K562 (cell line): ENCODE data around the gene DYNLT2B. TPM values are rescaled to one million over a fixed set of nuclear protein-coding genes. Genes with fewer than 3 reads are reported as not detected.

Source experiments
- ATAC-seq: fragments of 200-7000 bp; cut with Tn5 transposase; 3 replicates; pipeline ENCODE4 v1.9.1; 2020; ENCODE audit warnings: moderate library complexity
- Bru-seq: library from RNA; stranded (reverse); fragments of 400-500 nt; gene quantifications from one replicate; lab custom pipeline; 2021; lab: Mats Ljungman, UMichigan
- BruChase-seq, 2 experiments: library from RNA; stranded (reverse); fragments of 400-500 nt; gene quantifications; one replicate each; lab custom pipeline; 2021; lab: Mats Ljungman, UMichigan
- BruUV-seq: library from RNA; stranded (reverse); fragments of 400-500 nt; replicated peaks from 2 replicates; lab custom pipeline; 2021; lab: Mats Ljungman, UMichigan
- CTCF ChIA-PET: fragments of 300-600 bp; formaldehyde crosslinking; extraction: SDS; loops from one replicate; lab custom pipeline; 2021; ENCODE audit warnings: low intra/inter-chr PET ratio; lab: Yijun Ruan, JAX
- POLR2A ChIA-PET: fragments of 300-600, 350-650 bp; sonication (Branson Sonifier 250); formaldehyde crosslinking; extraction: SDS; loops from one replicate; lab custom pipeline; 2021; ENCODE audit warnings: antibody characterized with exemption, inconsistent platforms; lab: Yijun Ruan, JAX
- DNase-seq, 4 experiments: peaks; one replicate each; pipeline versions ENCODE4 v3.0.0 to v3.0.0-alpha.2; 2011 to 2018; ENCODE audit warnings: low spot score in 3 of 4, mixed read lengths in 3 of 4; ENCODE audit errors: extremely low read depth in 1 of 4
- FAIRE-seq: peaks from 2 replicates; lab custom pipeline; 2011; peaks lifted over from hg19 to GRCh38; lab: Jason Lieb, UNC
- H2AFZ ChIP-seq: 2 replicates; pipeline ENCODE4 v1.6.0; 2011; ENCODE audit warnings: low read depth, low read length, control low read depth, inconsistent platforms
- H3K27ac ChIP-seq: fragments of 200-600 bp; 3 replicates; pipeline ENCODE4 v1.8.0; 2011; ENCODE audit warnings: low read depth, mild to moderate bottlenecking, control low read depth, inconsistent platforms, low read length, moderate library complexity, mixed read lengths; ENCODE audit errors: extremely low read depth
- H3K27me3 ChIP-seq, 2 experiments: fragments of 300-600 bp in 1 of 2; 2 replicates in 1 of 2; 3 replicates in 1 of 2; pipeline versions ENCODE4 v1.6.0 to v1.8.0; 2011; ENCODE audit warnings: inconsistent platforms in 2 of 2, low read length in 2 of 2, mild to moderate bottlenecking in 1 of 2, mixed read lengths in 1 of 2, moderate library complexity in 1 of 2; ENCODE audit not compliant: control insufficient read depth in 2 of 2, insufficient read depth in 2 of 2
- H3K36me3 ChIP-seq: fragments of 300-600 bp; 3 replicates; pipeline ENCODE4 v1.8.0; 2011; ENCODE audit warnings: mild to moderate bottlenecking, low read length, inconsistent platforms; ENCODE audit not compliant: control insufficient read depth, insufficient read depth
- H3K4me1 ChIP-seq, 2 experiments: fragments of 200-600 bp in 1 of 2; replicated peaks in 1 of 2; 2 replicates in 1 of 2; 3 replicates in 1 of 2; pipeline versions ENCODE4 v1.5.1 to v1.8.0; 2011; ENCODE audit warnings: inconsistent platforms in 2 of 2, low read length in 2 of 2, mild to moderate bottlenecking in 1 of 2, mixed read lengths in 1 of 2, moderate library complexity in 1 of 2; ENCODE audit not compliant: control insufficient read depth in 2 of 2, insufficient read depth in 2 of 2
- H3K4me2 ChIP-seq: 2 replicates; pipeline ENCODE4 v1.6.1; 2011; ENCODE audit warnings: low read length, control low read depth, inconsistent platforms, mixed read lengths; ENCODE audit not compliant: insufficient read depth
- H3K4me3 ChIP-seq: fragments of 200-600 bp; sonication (generic), shearing (Covaris generic); 2 replicates; pipeline ENCODE4 v1.5.1; 2016; ENCODE audit warnings: control low read depth, inconsistent platforms
- H3K79me2 ChIP-seq: fragments of 200-600 bp; 3 replicates; pipeline ENCODE4 v1.8.0; 2011; ENCODE audit warnings: low read length, inconsistent platforms; ENCODE audit not compliant: control insufficient read depth, insufficient read depth
- H3K9ac ChIP-seq, 2 experiments: 2 replicates each; pipeline versions ENCODE4 v1.6.0 to v1.6.1; 2011; ENCODE audit warnings: low read depth in 2 of 2, low read length in 2 of 2, control low read depth in 1 of 2, inconsistent platforms in 1 of 2, mild to moderate bottlenecking in 1 of 2, mixed read lengths in 1 of 2; ENCODE audit not compliant: insufficient read depth in 1 of 2
- H3K9me1 ChIP-seq: one replicate; pipeline ENCODE4 v1.6.0; 2011; ENCODE audit warnings: inconsistent platforms, mild to moderate bottlenecking, low read length, moderate library complexity; ENCODE audit not compliant: control insufficient read depth, insufficient read depth
- H3K9me3 ChIP-seq: replicated peaks from 2 replicates; pipeline ENCODE4 v1.5.1; 2011; ENCODE audit warnings: low read depth, low read length, inconsistent platforms; ENCODE audit not compliant: control insufficient read depth, insufficient read depth
- H4K20me1 ChIP-seq: replicated peaks from 2 replicates; pipeline ENCODE4 v1.6.1; 2011; ENCODE audit warnings: low read length, inconsistent platforms, mixed read lengths; ENCODE audit not compliant: control insufficient read depth, insufficient read depth
- ARID3A ChIP-seq: IDR thresholded peaks from 2 replicates; pipeline ENCODE4 v1.6.1; 2012; ENCODE audit warnings: low read depth, low read length, improper control_type of control experiment, borderline replicate concordance
- ATF7 ChIP-seq: fragments of 450-650 bp; IDR thresholded peaks from 2 replicates; pipeline ENCODE4 v1.7.1; 2014; ENCODE audit warnings: mild to moderate bottlenecking, moderate library complexity
- DACH1 ChIP-seq: fragments of 450-650 bp; IDR thresholded peaks from 2 replicates; pipeline ENCODE4 v1.6.1; 2018; ENCODE audit not compliant: partially characterized antibody
- ETV6 ChIP-seq, 3 experiments: fragments of 150-350 bp in 1 of 3; sonication (generic) in 1 of 3; formaldehyde crosslinking in 1 of 3; IDR thresholded peaks; 2 replicates each; pipeline versions ENCODE4 v1.6.1 to v1.8.0; 2014 to 2022; ENCODE audit warnings: borderline replicate concordance in 2 of 3, low read depth in 2 of 3, antibody characterized with exemption in 1 of 3, low read length in 1 of 3, mild to moderate bottlenecking in 1 of 3, missing genetic modification reagents in 1 of 3
- GTF2E2 ChIP-seq: fragments of 200-800 bp; sonication (Bioruptor generic); IDR thresholded peaks from 2 replicates; pipeline ENCODE4 v1.6.1; 2016; ENCODE audit warnings: missing genetic modification characterization, missing compliant biosample characterization
- MEF2A ChIP-seq: IDR thresholded peaks from 2 replicates; pipeline ENCODE4 v1.6.1; 2011; ENCODE audit warnings: low read depth, mild to moderate bottlenecking, low read length, moderate library complexity; ENCODE audit not compliant: control insufficient read depth
- NRF1 ChIP-seq, 2 experiments: fragments of 450-650 bp; IDR thresholded peaks in 1 of 2; conservative IDR thresholded peaks in 1 of 2; 2 replicates each; pipeline ENCODE4 v1.6.1; 2014; ENCODE audit warnings: mild to moderate bottlenecking in 2 of 2
- RBM25 ChIP-seq: fragments of 200-400 bp; formaldehyde crosslinking; IDR thresholded peaks from 2 replicates; pipeline ENCODE4 v1.6.1; 2018; ENCODE audit warnings: low read length, low read depth, moderate library complexity; ENCODE audit not compliant: severe bottlenecking
- STAG1 ChIP-seq: sonication (generic); formaldehyde crosslinking; IDR thresholded peaks from 2 replicates; pipeline ENCODE4 v1.5.0; 2020; ENCODE audit warnings: missing genetic modification reagents, borderline replicate concordance
- TRIM28 ChIP-seq: fragments of 450-650 bp; IDR thresholded peaks from 2 replicates; pipeline ENCODE4 v1.6.1; 2017
- ZBTB9 ChIP-seq: fragments of 450-650 bp; formaldehyde crosslinking; IDR thresholded peaks from 2 replicates; pipeline ENCODE4 v1.4.0; 2020; ENCODE audit warnings: mild to moderate bottlenecking, moderate library complexity
- ZNF583 ChIP-seq: fragments of 250-450 bp; sonication (Bioruptor Pico); IDR thresholded peaks from 2 replicates; pipeline ENCODE4 v1.4.0; 2020
- WGBS: fragments of 100-300 bp; shearing (Covaris generic); methylation state at CpG from one replicate; pipeline ENCODE4 v1.1.6; 2016; ENCODE audit warnings: low coverage, mixed read lengths; ENCODE audit not compliant: insufficient coverage; ENCODE audit errors: missing lambda C conversion rate; 5-methylcytosine and 5-hydroxymethylcytosine counted together
- in situ Hi-C: fragments of 300-500 bp; cut with MboI; formaldehyde crosslinking; loops from 4 replicates; pipeline ENCODE4 v1.15.0; 2018; ENCODE audit warnings: inconsistent platforms, mixed read lengths
- intact Hi-C: fragments of 100-400 bp; cut with micrococcal nuclease; formaldehyde crosslinking; loops from 2 replicates; pipeline ENCODE4 v1.14.2; 2022
- long read RNA-seq, 3 experiments: library from polyadenylated mRNA in 2 of 3; library from RNA in 1 of 3; unstranded in 2 of 3; stranded (forward) in 1 of 3; transcript quantifications; one replicate each; pipeline ENCODE4 v2.0.0, GENCODE V29; 2019 to 2022
- polyA minus RNA-seq, 3 experiments: library from RNA; depleted of rRNA, polyadenylated mRNA; stranded (reverse); fragments of >200 nt; gene quantifications; 2 replicates each; pipeline ENCODE4 v1.2.3, GENCODE V29; 2011
- polyA plus RNA-seq, 8 experiments: library from polyadenylated mRNA; depleted of rRNA in 4 of 8; stranded (reverse) in 5 of 8; unstranded in 3 of 8; fragments of >200 nt; fragmentation: Nextera tagmentation in 2 of 8; fragmentation: Illumina TruSeq in 1 of 8; extraction: Ambion mirVana in 2 of 8; extraction: Trizol in 1 of 8; gene quantifications; 2 replicates each; pipeline versions ENCODE4 v1.2.1 to v1.2.3, GENCODE V29; 2011 to 2014; ENCODE audit warnings: inconsistent platforms in 1 of 8, missing spikeins in 1 of 8
- total RNA-seq, 7 experiments: library from RNA; depleted of rRNA in 6 of 7; stranded (reverse); fragments of >200 nt in 6 of 7; fragmentation: Illumina TruSeq in 2 of 7; extraction: Trizol in 2 of 7; gene quantifications; 2 replicates each; pipeline versions ENCODE4 v1.2.1 to v1.2.3, GENCODE V29; 2011 to 2021; ENCODE audit warnings: low replicate concordance in 1 of 7

DYNLT2B gene
- 5.6 and 8.4 TPM in 2 replicates for total RNA-seq (2011; cell fraction: chromatin; rRNA removed; ENCODE audit: low replicate concordance)
- 4.9 and 5.7 TPM in 2 replicates for total RNA-seq (2011; cell fraction: nucleolus; rRNA removed)
- 3.4 and 6.5 TPM in 2 replicates for total RNA-seq (2011; cell fraction: nucleoplasm; rRNA removed)
- 6.5 and 10.2 TPM in 2 replicates for total RNA-seq (2014; rRNA removed)
- 8.3 and 8.7 TPM in 2 replicates for total RNA-seq (2014; rRNA removed; fragmentation: Illumina TruSeq; extraction: Trizol)
- total RNA-seq (2015; rRNA removed; fragmentation: Illumina TruSeq; extraction: Trizol), result 7.1 and 8.5 TPM in 2 replicates
- total RNA-seq (2021), result 8.3 and 8.6 TPM in 2 replicates
- polyA plus RNA-seq (2011; rRNA removed), result 13.7 and 17.1 TPM in 2 replicates
- polyA plus RNA-seq (2011; cell fraction: cytosol; rRNA removed), result 11.9 and 12.6 TPM in 2 replicates
- polyA plus RNA-seq (2011; cell fraction: nucleus; rRNA removed), result 5.7 and 7.7 TPM in 2 replicates
- polyA plus RNA-seq (2012), result 14.7 and 17.8 TPM in 2 replicates
- polyA plus RNA-seq (2014; fragmentation: Illumina TruSeq; extraction: Trizol), result 7.4 and 8.8 TPM in 2 replicates
- polyA plus RNA-seq (2014; fragmentation: Nextera tagmentation; extraction: Ambion mirVana), result 10 to 100 TPM in 1 of 2 experiments, 1 to 10 TPM in 1; 9.7 to 13.3 TPM
- 16.8 and 19.9 TPM in 2 replicates for polyA plus RNA-seq (2014; rRNA removed)
- 3.2 and 4.5 TPM in 2 replicates for polyA minus RNA-seq (2011; rRNA and poly(A)+ RNA removed)
- 4.7 TPM in 1 of 2 replicates, not detected in the other for polyA minus RNA-seq (2011; cell fraction: cytosol; rRNA and poly(A)+ RNA removed)
- polyA minus RNA-seq (2011; cell fraction: nucleus; rRNA and poly(A)+ RNA removed), result 3.2 and 6.1 TPM in 2 replicates
- percentile 63 among the genes with signal in this experiment for Bru-seq, nascent RNA
- BruChase-seq, experiment 1, labeled RNA remaining after a 2-hour chase, result percentile 69 among the genes with signal in this experiment
- BruChase-seq, experiment 2, labeled RNA remaining after a 6-hour chase, result percentile 71 among the genes with signal in this experiment
- long read RNA-seq, experiment 1, transcript TCTEX1D2-201 (5 exons, 673 nt), result major isoform, 17 of 19 reads
- long read RNA-seq, experiment 1, partial matches to known transcripts, result 0 of 19 reads
- long read RNA-seq, experiment 1, other reads (novel, unspliced or antisense), result 1 of 19 reads
- long read RNA-seq, experiment 2, partial matches to known transcripts, result 1 of 6 reads
- long read RNA-seq, experiment 2, other reads (novel, unspliced or antisense), result 3 of 6 reads
- long read RNA-seq, experiment 3, partial matches to known transcripts, result 0 of 6 reads
- long read RNA-seq, experiment 3, other reads (novel, unspliced or antisense), result 0 of 6 reads

- peak; percentile 95 to 98 (median 96) for DNase-seq
- CTCF ChIA-PET, result interaction anchor here (0.6 kb wide), 1 partner anchor 32 kb away, joined by 3 read pairs; no protein-coding TSS in a partner anchor
- Histone ChIP-seq H3K4me2 (peak within 1 kb of the TSS; percentile 97), H3K9me3 (no peaks in the 10 kb centered on the region; the same call in 1 of the 2 replicates), H3K4me1 (peaks cover 4 to 15% of the 10 kb centered on the region in 2 experiments; a peak in 4 of 5 replicates), H2AFZ (peak within 1 kb of the TSS; percentile 99), H3K36me3 (peaks cover 42% of the 10 kb centered on the region; the same call in 2 of the 3 replicates), H3K79me2 (peaks cover 16% of the 10 kb centered on the region), H3K4me3 (peak within 1 kb of the TSS; percentile 93), H3K9me1 (no peaks in the 10 kb centered on the region), H3K27ac (peak within 1 kb of the TSS; percentile 94), H3K9ac (peak within 1 kb of the TSS; percentile 83 to 100), H4K20me1 (no peaks in the 10 kb centered on the region), H3K27me3 (no peaks in the 10 kb centered on the region; a peak in 1 of 5 replicates)
- peak; percentile 46 for FAIRE-seq
- BruUV-seq, result no TSS peak
- in situ Hi-C loops, result no loop called here
- POLR2A ChIA-PET, result interaction anchor here (0.6 to 2.2 kb wide), 26 partner anchors 8 to 631 kb away, joined by 3 to 14 read pairs (median 4); partner anchors contain the start of genes PCYT1A and TM4SF19
- intact Hi-C loops, result loop anchor here (5.0 kb wide), 1 partner anchor 129 kb away; no protein-coding TSS in a partner anchor
- under 1% methylated on average over 58 of the region's 92 CpGs for WGBS
- peak; percentile 95 for ATAC-seq
- TF ChIP-seq MEF2A (no peak), RBM25 (peak; percentile 56), NRF1 (conservative IDR thresholded peaks at IDR 0.05 in 1 of 2, IDR thresholded peaks at IDR 0.05 in 1 of 2) (peak; percentile 99), DACH1 (peak; percentile 60), GTF2E2 (tag) (peak; percentile 74; the same call in 1 of the 2 replicates), ATF7 (peak; percentile 86), ZNF583 (CRISPR knock-in tag) (no peak), ETV6 (IDR thresholded peaks at IDR 0.05; ENCODE audit: borderline replicate concordance in 1 of 2, low read depth in 2 of 2, low read length in 1 of 2) (peak in 1 of 2 experiments; percentile 12; a peak in 1 of 4 replicates), ETV6 (CRISPR knock-in tag; IDR thresholded peaks at IDR 0.05; ENCODE audit: borderline replicate concordance) (no peak), TRIM28 (no peak), STAG1 (CRISPR knock-in tag) (0 out of 2 replicates have a peak, but pooled peaks have one; percentile 18), ZBTB9 (CRISPR knock-in tag) (no peak), ARID3A (no peak)
Measured at GRCh38 chr3:196317687-196318467, at the start of gene DYNLT2B. DYNLT2B (minus strand) TSS chr3:196318240; CDS start chr3:196318152, 88 bp downstream.
